ENCODE results near the gene MIEN1. TPM values are rescaled to one million over a fixed set of nuclear protein-coding genes. Genes with fewer than 3 reads are reported as not detected.

Gene MIEN1
- total RNA-seq, 1 experiment from 2014 or later, result 40.6 TPM

- ChIA-PET CTCF (interaction anchor here (0.7 to 1.0 kb wide), 2 partner anchors 60 to 227 kb away, joined by 3 read pairs; no protein-coding TSS in a partner anchor), POLR2A (no interaction called here)
- Mint-ChIP-seq H3K36me3 (no peaks in the 10 kb centered on the region), H3K27me3 (ENCODE audit: low read depth) (no peaks in the 10 kb centered on the region), H3K9me3 (no peaks in the 10 kb centered on the region), H3K4me1 (peaks cover 12% of the 10 kb centered on the region), H3K4me3 (no peak overlapping the region), H3K27ac (no peak overlapping the region)
- TF ChIP-seq MYBL2 (CRISPR knock-in tag; IDR thresholded peaks at IDR 0.05), result no peak
- TF ChIP-seq RORB (CRISPR knock-in tag; IDR thresholded peaks at IDR 0.05), result no peak
- DNase-seq (ENCODE audit: low spot score) (no peak), ATAC-seq (no peak)
Observed at GRCh38 chr17:39775031-39775430, 44.7 kb upstream of the MIEN1 start.

GRCh38 chr17:39774047-39774446 is 43.7 kb upstream of the MIEN1 start:
- ATAC-seq (no peak), DNase-seq (ENCODE audit: low spot score) (no peak)
- H3K36me3 Mint-ChIP-seq, result no peaks in the 10 kb centered on the region
- no peak overlapping the region for H3K27ac Mint-ChIP-seq
- no peak for TF ChIP-seq NR1H2 (CRISPR knock-in tag; IDR thresholded peaks at IDR 0.05)
- TF ChIP-seq EMX1 (CRISPR knock-in tag; IDR thresholded peaks at IDR 0.05), result no peak
- TF ChIP-seq CBFB (CRISPR knock-in tag; IDR thresholded peaks at IDR 0.05; ENCODE audit: low read depth), result no peak
- TF ChIP-seq ELF4 (CRISPR knock-in tag; IDR thresholded peaks at IDR 0.05; ENCODE audit: low read depth), result no peak
- TF ChIP-seq E2F5 (CRISPR knock-in tag; IDR thresholded peaks at IDR 0.05), result no peak
- no peak for TF ChIP-seq ATF2 (CRISPR knock-in tag; IDR thresholded peaks at IDR 0.05; ENCODE audit: borderline replicate concordance, low read depth)
- no peak for TF ChIP-seq FOXP4 (CRISPR knock-in tag; IDR thresholded peaks at IDR 0.05)
- no peak for TF ChIP-seq NFE2L1 (CRISPR knock-in tag; IDR thresholded peaks at IDR 0.05)
- no peak for TF ChIP-seq ZNF219 (CRISPR knock-in tag; IDR thresholded peaks at IDR 0.05; ENCODE audit: borderline replicate concordance)
- no peak for TF ChIP-seq CTCF (IDR thresholded peaks at IDR 0.05)
- no peak for TF ChIP-seq SP1 (CRISPR knock-in tag; conservative IDR thresholded peaks at IDR 0.05)
- TF ChIP-seq KAT7 (CRISPR knock-in tag; IDR thresholded peaks at IDR 0.05; ENCODE audit: borderline replicate concordance), result no peak
- TF ChIP-seq ZNF232 (CRISPR knock-in tag; IDR thresholded peaks at IDR 0.05), result no peak
- no peak for TF ChIP-seq HMGA2 (CRISPR knock-in tag; IDR thresholded peaks at IDR 0.05)
- no peak for TF ChIP-seq ZNF423 (CRISPR knock-in tag; IDR thresholded peaks at IDR 0.05)
- POLR2A ChIA-PET, result no interaction called here
- no peaks in the 10 kb centered on the region for H3K9me3 Mint-ChIP-seq
- H3K4me1 Mint-ChIP-seq, result peaks cover 12% of the 10 kb centered on the region
- CTCF ChIA-PET, result no interaction called here
- H3K4me3 Mint-ChIP-seq, result no peak overlapping the region
- H3K27me3 Mint-ChIP-seq (ENCODE audit: low read depth), result no peaks in the 10 kb centered on the region

All from WTC11 (cell line).